GM12878 (cell line): ENCODE results near the gene TLK2. TPM values are rescaled to one million over a fixed set of nuclear protein-coding genes. Genes with fewer than 3 reads are reported as not detected.

Experiments used
- BMI1 ChIP-seq: fragments of 450-650 bp; IDR thresholded peaks from 2 replicates; pipeline ENCODE4 v1.6.1; 2016; ENCODE audit warnings: mild to moderate bottlenecking, moderate library complexity, borderline replicate concordance
- CREB1 ChIP-seq: IDR thresholded peaks from 2 replicates; pipeline ENCODE4 v1.6.1; 2012; ENCODE audit warnings: low read depth, mild to moderate bottlenecking, inconsistent platforms
- EZH2 ChIP-seq: IDR thresholded peaks from 2 replicates; pipeline ENCODE4 v1.6.1; 2012; ENCODE audit warnings: low read depth, mild to moderate bottlenecking, control low read depth, inconsistent platforms, low read length, borderline replicate concordance; ENCODE audit not compliant: control insufficient read depth
- FOXM1 ChIP-seq: IDR thresholded peaks from 2 replicates; pipeline ENCODE4 v1.6.1; 2012; ENCODE audit warnings: low read depth, mild to moderate bottlenecking, inconsistent platforms, low read length, moderate library complexity
- GABPA ChIP-seq: IDR thresholded peaks from 2 replicates; pipeline ENCODE4 v1.6.1; 2014; ENCODE audit warnings: antibody characterized with exemption, low read depth, mild to moderate bottlenecking, inconsistent platforms
- GATAD2B ChIP-seq: fragments of 450-650 bp; conservative IDR thresholded peaks from 2 replicates; pipeline ENCODE4 v1.6.1; 2017; ENCODE audit warnings: low read depth, mild to moderate bottlenecking, moderate library complexity
- MTA3 ChIP-seq: IDR thresholded peaks from 2 replicates; pipeline ENCODE4 v1.6.1; 2012; ENCODE audit warnings: low read length, inconsistent platforms, borderline replicate concordance
- MYC ChIP-seq: IDR thresholded peaks from 2 replicates; pipeline ENCODE4 v1.6.1; 2011; ENCODE audit warnings: mild to moderate bottlenecking, low read length, moderate library complexity, inconsistent platforms; ENCODE audit not compliant: insufficient read depth, insufficient replicate concordance, insufficient read length, severe bottlenecking
- PAX5 ChIP-seq: IDR thresholded peaks from 2 replicates; pipeline ENCODE4 v1.6.1; 2011; ENCODE audit warnings: low read depth, low read length, borderline replicate concordance
- RFX5 ChIP-seq: IDR thresholded peaks from 2 replicates; pipeline ENCODE4 v1.6.1; 2011; ENCODE audit warnings: low read depth, low read length, improper control_type of control experiment
- RUNX3 ChIP-seq: IDR thresholded peaks from 2 replicates; pipeline ENCODE4 v1.6.1; 2012; ENCODE audit warnings: low read length, inconsistent platforms
- polyA plus RNA-seq, 11 experiments: library from polyadenylated mRNA; depleted of rRNA in 4 of 11; unstranded in 6 of 11; stranded (reverse) in 5 of 11; fragments of >200 nt; fragmentation: Nextera tagmentation in 4 of 11; fragmentation: Illumina TruSeq in 1 of 11; extraction: Ambion mirVana in 4 of 11; extraction: Trizol in 1 of 11; gene quantifications; 1 replicate in 1 of 11; 2 replicates in 10 of 11; pipeline versions ENCODE4 v1.2.1 to v1.2.3, GENCODE V29; 2011 to 2016; ENCODE audit warnings: inconsistent platforms in 2 of 11, missing spikeins in 2 of 11, low read depth in 1 of 11
- total RNA-seq, 4 experiments: library from RNA; depleted of rRNA in 3 of 4; stranded (reverse); fragments of >200 nt in 3 of 4; fragmentation: Illumina TruSeq in 1 of 4; extraction: Trizol in 1 of 4; gene quantifications; 2 replicates each; pipeline versions ENCODE4 v1.2.1 to v1.2.3, GENCODE V29; 2013 to 2021
- TF ChIP-seq, protein P1 (sequence below): IDR thresholded peaks from 2 replicates; pipeline ENCODE4 v1.6.1; 2011; ENCODE audit warnings: borderline replicate concordance, low read depth, mild to moderate bottlenecking, moderate library complexity, low read length; ENCODE audit not compliant: insufficient read depth, poor library complexity, severe bottlenecking
- TF ChIP-seq, protein P2 (sequence below): fragments of 450-650 bp; IDR thresholded peaks from 2 replicates; pipeline ENCODE4 v1.6.1; 2016; ENCODE audit warnings: mild to moderate bottlenecking
- TF ChIP-seq, protein P3 (sequence below): fragments of 450-650 bp; formaldehyde crosslinking; IDR thresholded peaks from 2 replicates; pipeline ENCODE4 v1.5.0; 2022; ENCODE audit warnings: mild to moderate bottlenecking, missing genetic modification characterization
- TF ChIP-seq, protein P4 (sequence below): fragments of 450-650 bp; IDR thresholded peaks from 2 replicates; pipeline ENCODE4 v1.6.1; 2017; ENCODE audit warnings: antibody characterized with exemption, mild to moderate bottlenecking, moderate library complexity
- TF ChIP-seq, protein P5 (sequence below): fragments of 450-650 bp; IDR thresholded peaks from 2 replicates; pipeline ENCODE4 v1.6.1; 2017; ENCODE audit warnings: low read depth, mild to moderate bottlenecking, moderate library complexity

TLK2 gene
- total and polyA plus RNA-seq, 10 of the 15 experiments (the other 5 are each of a cell fraction or from before 2014, with no cell fraction given) = 12.1 to 51.2 (median 27.5) TPM

DNA sequence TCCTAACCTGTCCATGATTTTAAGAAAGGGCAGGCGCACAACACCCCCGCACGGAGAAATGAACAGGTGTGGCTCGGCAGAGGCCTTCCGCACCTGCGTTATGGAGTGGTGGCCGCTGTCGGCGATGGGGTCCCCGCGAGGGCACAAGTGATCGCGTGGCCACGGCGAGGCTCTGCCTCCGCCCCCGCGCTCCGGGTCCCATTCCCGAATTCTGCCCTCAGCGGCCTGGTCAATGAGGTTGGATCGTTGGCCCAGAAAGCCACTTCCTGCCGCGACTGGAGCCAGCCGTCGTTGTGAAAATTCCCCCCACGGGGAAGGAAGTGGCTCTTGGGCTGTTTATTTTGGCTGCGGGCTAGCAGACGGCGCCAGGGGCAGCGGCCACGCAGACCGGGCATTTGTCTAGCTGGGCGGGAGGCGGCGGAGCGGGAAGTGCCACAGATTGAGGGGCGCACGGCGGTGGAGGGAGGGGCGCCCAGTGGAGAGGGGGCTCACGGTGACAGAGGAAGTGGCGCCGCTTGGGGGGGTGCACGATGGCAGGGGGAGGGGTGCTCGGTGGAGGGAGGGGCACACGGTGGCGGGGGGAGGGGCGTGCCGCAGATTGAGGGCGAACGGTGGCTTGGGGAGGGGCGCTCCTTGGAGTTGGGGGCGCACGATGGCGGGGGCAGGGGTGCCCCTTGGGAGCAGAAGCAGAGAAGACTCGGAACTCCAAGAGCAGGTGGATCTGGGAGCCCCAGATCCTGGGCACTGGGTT is 173.8 kb downstream of the TLK2 start (continued):
- TF ChIP-seq, protein P1, sequence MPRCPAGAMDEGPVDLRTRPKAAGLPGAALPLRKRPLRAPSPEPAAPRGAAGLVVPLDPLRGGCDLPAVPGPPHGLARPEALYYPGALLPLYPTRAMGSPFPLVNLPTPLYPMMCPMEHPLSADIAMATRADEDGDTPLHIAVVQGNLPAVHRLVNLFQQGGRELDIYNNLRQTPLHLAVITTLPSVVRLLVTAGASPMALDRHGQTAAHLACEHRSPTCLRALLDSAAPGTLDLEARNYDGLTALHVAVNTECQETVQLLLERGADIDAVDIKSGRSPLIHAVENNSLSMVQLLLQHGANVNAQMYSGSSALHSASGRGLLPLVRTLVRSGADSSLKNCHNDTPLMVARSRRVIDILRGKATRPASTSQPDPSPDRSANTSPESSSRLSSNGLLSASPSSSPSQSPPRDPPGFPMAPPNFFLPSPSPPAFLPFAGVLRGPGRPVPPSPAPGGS = peak; percentile 25
- TF ChIP-seq GABPA (no peak), FOXM1 (no peak), GATAD2B (0 out of 2 replicates have a peak, but pooled peaks have one; percentile 31), PAX5 (peak; percentile 33; the same call in 1 of the 2 replicates), RUNX3 (peak; percentile 73), RFX5 (no peak), MYC (no peak), EZH2 (no peak), BMI1 (no peak), CREB1 (no peak), MTA3 (no peak)
- TF ChIP-seq, protein P2, sequence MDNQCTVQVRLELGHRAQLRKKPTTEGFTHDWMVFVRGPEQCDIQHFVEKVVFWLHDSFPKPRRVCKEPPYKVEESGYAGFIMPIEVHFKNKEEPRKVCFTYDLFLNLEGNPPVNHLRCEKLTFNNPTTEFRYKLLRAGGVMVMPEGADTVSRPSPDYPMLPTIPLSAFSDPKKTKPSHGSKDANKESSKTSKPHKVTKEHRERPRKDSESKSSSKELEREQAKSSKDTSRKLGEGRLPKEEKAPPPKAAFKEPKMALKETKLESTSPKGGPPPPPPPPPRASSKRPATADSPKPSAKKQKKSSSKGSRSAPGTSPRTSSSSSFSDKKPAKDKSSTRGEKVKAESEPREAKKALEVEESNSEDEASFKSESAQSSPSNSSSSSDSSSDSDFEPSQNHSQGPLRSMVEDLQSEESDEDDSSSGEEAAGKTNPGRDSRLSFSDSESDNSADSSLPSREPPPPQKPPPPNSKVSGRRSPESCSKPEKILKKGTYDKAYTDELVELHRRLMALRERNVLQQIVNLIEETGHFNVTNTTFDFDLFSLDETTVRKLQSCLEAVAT = no peak
- TF ChIP-seq, protein P3, sequence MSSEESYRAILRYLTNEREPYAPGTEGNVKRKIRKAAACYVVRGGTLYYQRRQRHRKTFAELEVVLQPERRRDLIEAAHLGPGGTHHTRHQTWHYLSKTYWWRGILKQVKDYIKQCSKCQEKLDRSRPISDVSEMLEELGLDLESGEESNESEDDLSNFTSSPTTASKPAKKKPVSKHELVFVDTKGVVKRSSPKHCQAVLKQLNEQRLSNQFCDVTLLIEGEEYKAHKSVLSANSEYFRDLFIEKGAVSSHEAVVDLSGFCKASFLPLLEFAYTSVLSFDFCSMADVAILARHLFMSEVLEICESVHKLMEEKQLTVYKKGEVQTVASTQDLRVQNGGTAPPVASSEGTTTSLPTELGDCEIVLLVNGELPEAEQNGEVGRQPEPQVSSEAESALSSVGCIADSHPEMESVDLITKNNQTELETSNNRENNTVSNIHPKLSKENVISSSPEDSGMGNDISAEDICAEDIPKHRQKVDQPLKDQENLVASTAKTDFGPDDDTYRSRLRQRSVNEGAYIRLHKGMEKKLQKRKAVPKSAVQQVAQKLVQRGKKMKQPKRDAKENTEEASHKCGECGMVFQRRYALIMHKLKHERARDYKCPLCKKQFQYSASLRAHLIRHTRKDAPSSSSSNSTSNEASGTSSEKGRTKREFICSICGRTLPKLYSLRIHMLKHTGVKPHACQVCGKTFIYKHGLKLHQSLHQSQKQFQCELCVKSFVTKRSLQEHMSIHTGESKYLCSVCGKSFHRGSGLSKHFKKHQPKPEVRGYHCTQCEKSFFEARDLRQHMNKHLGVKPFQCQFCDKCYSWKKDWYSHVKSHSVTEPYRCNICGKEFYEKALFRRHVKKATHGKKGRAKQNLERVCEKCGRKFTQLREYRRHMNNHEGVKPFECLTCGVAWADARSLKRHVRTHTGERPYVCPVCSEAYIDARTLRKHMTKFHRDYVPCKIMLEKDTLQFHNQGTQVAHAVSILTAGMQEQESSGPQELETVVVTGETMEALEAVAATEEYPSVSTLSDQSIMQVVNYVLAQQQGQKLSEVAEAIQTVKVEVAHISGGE (CRISPR knock-in tag) = no peak
- TF ChIP-seq, protein P4, sequence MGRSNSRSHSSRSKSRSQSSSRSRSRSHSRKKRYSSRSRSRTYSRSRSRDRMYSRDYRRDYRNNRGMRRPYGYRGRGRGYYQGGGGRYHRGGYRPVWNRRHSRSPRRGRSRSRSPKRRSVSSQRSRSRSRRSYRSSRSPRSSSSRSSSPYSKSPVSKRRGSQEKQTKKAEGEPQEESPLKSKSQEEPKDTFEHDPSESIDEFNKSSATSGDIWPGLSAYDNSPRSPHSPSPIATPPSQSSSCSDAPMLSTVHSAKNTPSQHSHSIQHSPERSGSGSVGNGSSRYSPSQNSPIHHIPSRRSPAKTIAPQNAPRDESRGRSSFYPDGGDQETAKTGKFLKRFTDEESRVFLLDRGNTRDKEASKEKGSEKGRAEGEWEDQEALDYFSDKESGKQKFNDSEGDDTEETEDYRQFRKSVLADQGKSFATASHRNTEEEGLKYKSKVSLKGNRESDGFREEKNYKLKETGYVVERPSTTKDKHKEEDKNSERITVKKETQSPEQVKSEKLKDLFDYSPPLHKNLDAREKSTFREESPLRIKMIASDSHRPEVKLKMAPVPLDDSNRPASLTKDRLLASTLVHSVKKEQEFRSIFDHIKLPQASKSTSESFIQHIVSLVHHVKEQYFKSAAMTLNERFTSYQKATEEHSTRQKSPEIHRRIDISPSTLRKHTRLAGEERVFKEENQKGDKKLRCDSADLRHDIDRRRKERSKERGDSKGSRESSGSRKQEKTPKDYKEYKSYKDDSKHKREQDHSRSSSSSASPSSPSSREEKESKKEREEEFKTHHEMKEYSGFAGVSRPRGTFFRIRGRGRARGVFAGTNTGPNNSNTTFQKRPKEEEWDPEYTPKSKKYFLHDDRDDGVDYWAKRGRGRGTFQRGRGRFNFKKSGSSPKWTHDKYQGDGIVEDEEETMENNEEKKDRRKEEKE = no peak
- TF ChIP-seq, protein P5, sequence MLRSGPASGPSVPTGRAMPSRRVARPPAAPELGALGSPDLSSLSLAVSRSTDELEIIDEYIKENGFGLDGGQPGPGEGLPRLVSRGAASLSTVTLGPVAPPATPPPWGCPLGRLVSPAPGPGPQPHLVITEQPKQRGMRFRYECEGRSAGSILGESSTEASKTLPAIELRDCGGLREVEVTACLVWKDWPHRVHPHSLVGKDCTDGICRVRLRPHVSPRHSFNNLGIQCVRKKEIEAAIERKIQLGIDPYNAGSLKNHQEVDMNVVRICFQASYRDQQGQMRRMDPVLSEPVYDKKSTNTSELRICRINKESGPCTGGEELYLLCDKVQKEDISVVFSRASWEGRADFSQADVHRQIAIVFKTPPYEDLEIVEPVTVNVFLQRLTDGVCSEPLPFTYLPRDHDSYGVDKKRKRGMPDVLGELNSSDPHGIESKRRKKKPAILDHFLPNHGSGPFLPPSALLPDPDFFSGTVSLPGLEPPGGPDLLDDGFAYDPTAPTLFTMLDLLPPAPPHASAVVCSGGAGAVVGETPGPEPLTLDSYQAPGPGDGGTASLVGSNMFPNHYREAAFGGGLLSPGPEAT = 0 out of 2 replicates have a peak, but pooled peaks have one; percentile 25
